ENCODE results near the gene SYT8.
"Not testable (repeated sequence)": the region's sequence is repeated elsewhere in the genome, so short reads cannot be mapped to it uniquely, and the experiment has no call there.

DNA sequence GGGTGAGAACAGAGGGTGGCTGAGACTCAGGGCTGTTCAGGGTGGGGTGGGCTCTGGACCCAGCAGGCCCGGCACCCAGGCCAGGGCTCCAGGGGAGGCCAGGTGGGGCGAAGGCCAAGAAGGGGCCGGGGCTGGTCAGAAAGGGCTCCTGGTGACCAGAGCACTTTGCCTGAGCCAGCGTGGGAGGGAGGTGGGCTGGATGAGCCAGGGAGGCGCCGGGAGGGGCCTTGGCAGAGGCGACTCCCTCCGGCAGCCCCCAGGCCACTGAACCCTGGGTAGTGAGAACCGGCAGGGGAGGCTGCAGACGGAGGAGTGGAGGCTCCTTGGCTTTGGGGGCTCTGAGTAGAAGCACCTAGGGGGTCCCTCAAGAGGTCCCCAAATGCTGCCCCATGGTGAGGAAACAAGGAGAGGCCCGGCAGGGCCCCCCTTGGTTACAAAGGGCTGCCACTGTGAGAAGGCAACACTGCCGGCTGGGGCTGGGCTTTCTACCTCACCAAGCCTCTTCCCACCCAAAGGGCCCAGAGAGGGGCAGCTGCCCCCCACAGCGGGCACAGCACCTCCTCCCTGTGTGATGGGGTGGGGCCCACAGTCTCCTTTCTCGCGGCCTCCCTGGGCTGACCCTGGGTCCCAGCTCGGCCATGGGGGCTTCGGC lies 39.8 kb downstream of the SYT8 start:
- TF ChIP-seq, protein P1, sequence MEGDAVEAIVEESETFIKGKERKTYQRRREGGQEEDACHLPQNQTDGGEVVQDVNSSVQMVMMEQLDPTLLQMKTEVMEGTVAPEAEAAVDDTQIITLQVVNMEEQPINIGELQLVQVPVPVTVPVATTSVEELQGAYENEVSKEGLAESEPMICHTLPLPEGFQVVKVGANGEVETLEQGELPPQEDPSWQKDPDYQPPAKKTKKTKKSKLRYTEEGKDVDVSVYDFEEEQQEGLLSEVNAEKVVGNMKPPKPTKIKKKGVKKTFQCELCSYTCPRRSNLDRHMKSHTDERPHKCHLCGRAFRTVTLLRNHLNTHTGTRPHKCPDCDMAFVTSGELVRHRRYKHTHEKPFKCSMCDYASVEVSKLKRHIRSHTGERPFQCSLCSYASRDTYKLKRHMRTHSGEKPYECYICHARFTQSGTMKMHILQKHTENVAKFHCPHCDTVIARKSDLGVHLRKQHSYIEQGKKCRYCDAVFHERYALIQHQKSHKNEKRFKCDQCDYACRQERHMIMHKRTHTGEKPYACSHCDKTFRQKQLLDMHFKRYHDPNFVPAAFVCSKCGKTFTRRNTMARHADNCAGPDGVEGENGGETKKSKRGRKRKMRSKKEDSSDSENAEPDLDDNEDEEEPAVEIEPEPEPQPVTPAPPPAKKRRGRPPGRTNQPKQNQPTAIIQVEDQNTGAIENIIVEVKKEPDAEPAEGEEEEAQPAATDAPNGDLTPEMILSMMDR (IDR thresholded peaks at IDR 0.05 in 4 of 5, conservative IDR thresholded peaks at IDR 0.05 in 1 of 5), result not testable (repeated sequence)
- not testable (repeated sequence) for TF ChIP-seq POLR2A (IDR thresholded peaks at IDR 0.05)

Measured in gastrocnemius medialis (tissue), 4 donors.